ENCODE measurements around the gene SPTA1. TPM values are rescaled to one million over a fixed set of nuclear protein-coding genes. Genes with fewer than 3 reads are reported as not detected.

SPTA1 gene
- total and polyA plus RNA-seq, 2 of the 4 experiments (the other 2 are of a cell fraction) = not detected

GRCh38 chr1:158646465-158646864, 40.0 kb downstream of the SPTA1 start:
- no peak overlapping the region for H4K91ac ChIP-seq (ENCODE audit: insufficient read depth, low read depth, low read length)
- in situ Hi-C loops (cut with MboI; ENCODE audit: low sequenced_read_pairs) (no loop called here), dilution Hi-C loops (cut with HindIII; ENCODE audit: low sequenced_read_pairs, unreplicated experiment) (no loop called here), intact Hi-C loops (cut with micrococcal nuclease) (no loop called here)
- no peak overlapping the region for H3K27ac ChIP-seq (ENCODE audit: insufficient read depth, low read length)
- no peak overlapping the region for H3K14ac ChIP-seq (replicated peaks; ENCODE audit: low read depth, low read length)
- H3K79me1 ChIP-seq (ENCODE audit: low read depth in 1 of 2, low read length in 2 of 2) = no peaks in the 10 kb centered on the region
- no TSS peak for BruUV-seq (replicated peaks)
- ChIA-PET POLR2A (ENCODE audit: unreplicated experiment) (interaction anchor here (0.6 kb wide), 1 partner anchor 447 kb away, joined by 7 read pairs; no protein-coding TSS in a partner anchor), CTCF (no interaction called here)
- no peak overlapping the region for H2BK15ac ChIP-seq (ENCODE audit: low read depth, low read length)
- H3K9ac ChIP-seq (ENCODE audit: low read depth, low read length) = no peak overlapping the region
- H3K23ac ChIP-seq (ENCODE audit: low read depth, low read length) = no peak overlapping the region
- H3K4me1 ChIP-seq (ENCODE audit: control insufficient read depth, insufficient read depth, low read length) = no peaks in the 10 kb centered on the region
- H2AK9ac ChIP-seq (replicated peaks; ENCODE audit: low read depth, low read length, poor library complexity) = no peak overlapping the region
- H3K9me3 ChIP-seq (ENCODE audit: control insufficient read depth, insufficient read depth, low read length) = no peaks in the 10 kb centered on the region
- no peak overlapping the region for H4K5ac ChIP-seq (ENCODE audit: low read depth, low read length)
- no peak overlapping the region for H2BK5ac ChIP-seq (ENCODE audit: low read depth, low read length, poor library complexity, severe bottlenecking)
- no peaks in the 10 kb centered on the region for H3K36me3 ChIP-seq (ENCODE audit: control insufficient read depth, insufficient read depth, low read length)
- ATAC-seq (ENCODE audit: low read depth) (no peak), DNase-seq (no peak)
- H2BK120ac ChIP-seq (ENCODE audit: low read depth, low read length) = no peak overlapping the region
- no peak overlapping the region for H4K8ac ChIP-seq (ENCODE audit: low read depth in 2 of 2, low read length in 2 of 2)
- no peak overlapping the region for H3K18ac ChIP-seq (ENCODE audit: low read depth, low read length)
- H3K27me3 ChIP-seq (ENCODE audit: control insufficient read depth, insufficient read depth, low read length) = no peaks in the 10 kb centered on the region
- H3K9me1 ChIP-seq (ENCODE audit: insufficient read depth, low read length) = no peaks in the 10 kb centered on the region
- H3K4ac ChIP-seq (ENCODE audit: low read depth, low read length) = no peak overlapping the region
- no peak overlapping the region for H2AK5ac ChIP-seq (ENCODE audit: low read depth, low read length)
- TF ChIP-seq CTCF (conservative IDR thresholded peaks at IDR 0.05; ENCODE audit: low read depth, low read length) (no peak), MXI1 (IDR thresholded peaks at IDR 0.05; ENCODE audit: borderline replicate concordance, low read depth, low read length) (no peak), SMC3 (IDR thresholded peaks at IDR 0.05; ENCODE audit: low read depth, low read length) (no peak), CEBPB (IDR thresholded peaks at IDR 0.05; ENCODE audit: low read depth, low read length) (no peak), MAFK (IDR thresholded peaks at IDR 0.05; ENCODE audit: low read depth, low read length) (no peak), MAZ (IDR thresholded peaks at IDR 0.05; ENCODE audit: borderline replicate concordance, low read depth, low read length) (no peak)
- H3K4me2 ChIP-seq (ENCODE audit: low read depth, low read length) = no peak overlapping the region
- WGBS, 2 experiments (ENCODE audit: extremely low coverage in 2 of 2, insufficient read length in 1 of 2) = no CpG with 5 or more reads among the region's 1 CpG
- H3K4me3 ChIP-seq (ENCODE audit: insufficient read depth, low read depth, low read length) = no peak overlapping the region
- no peak overlapping the region for H3K56ac ChIP-seq (ENCODE audit: extremely low read depth, insufficient read depth, low read length)
- H2BK20ac ChIP-seq (ENCODE audit: low read depth, low read length) = no peak overlapping the region
- H2AFZ ChIP-seq (replicated peaks; ENCODE audit: low read length, poor library complexity) = no peak overlapping the region
- no peaks in the 10 kb centered on the region for H4K20me1 ChIP-seq (ENCODE audit: insufficient read depth, low read length)

All from IMR-90 (cell line).